ENCODE measurements around the gene CPA1.

The CPA1 gene

DNA sequence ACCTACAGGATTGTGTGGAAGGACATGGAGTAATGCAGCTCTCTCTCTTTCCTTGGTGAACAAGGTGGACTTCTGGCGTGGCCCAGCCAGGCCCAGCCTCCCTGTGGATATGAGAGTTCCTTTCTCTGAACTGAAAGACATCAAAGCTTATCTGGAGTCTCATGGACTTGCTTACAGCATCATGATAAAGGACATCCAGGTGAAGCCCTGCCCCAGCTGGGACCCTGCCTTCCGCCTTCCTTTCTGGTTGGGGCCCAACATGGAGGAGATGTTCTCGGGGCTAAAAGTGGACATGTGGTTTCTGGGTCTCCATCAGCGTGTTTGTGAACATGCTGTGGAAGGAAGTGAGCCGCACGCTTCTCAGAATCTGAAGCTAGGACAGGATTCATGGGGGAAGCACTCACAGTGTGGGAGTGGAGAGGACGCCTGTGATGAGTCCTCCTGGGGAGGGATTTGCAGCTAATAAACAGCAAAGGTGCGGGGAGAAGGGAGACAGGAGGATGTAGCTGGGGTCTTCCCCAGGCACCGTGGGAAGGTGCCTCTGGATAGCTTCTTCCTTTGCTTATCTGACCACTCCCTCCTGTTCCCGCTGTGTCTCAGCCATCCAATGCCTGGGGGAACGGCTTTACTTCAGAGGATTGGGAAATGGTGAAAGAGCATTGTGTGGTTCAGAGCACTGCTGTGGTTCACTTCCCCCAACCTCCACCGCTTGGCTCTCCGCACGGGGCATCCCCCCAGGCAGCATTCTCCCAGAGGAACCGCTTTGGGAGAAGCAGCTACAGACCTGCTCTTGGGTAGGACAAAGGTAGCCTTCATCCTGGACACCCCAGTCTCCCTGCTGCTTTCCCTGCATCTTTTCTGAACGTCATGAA is 30.1 kb upstream of the CPA1 start:
- H3K27me3 Mint-ChIP-seq, result peaks cover 7% of the 10 kb centered on the region
- no peak overlapping the region for H3K4me3 Mint-ChIP-seq
- no peak overlapping the region for H3K27ac Mint-ChIP-seq
- H3K9me3 Mint-ChIP-seq, result no peaks in the 10 kb centered on the region
- CTCF ChIA-PET, result no interaction called here
- no peak for DNase-seq
- no peaks in the 10 kb centered on the region for H3K36me3 Mint-ChIP-seq
- peaks cover 3% of the 10 kb centered on the region for H3K4me1 Mint-ChIP-seq

DNA sequence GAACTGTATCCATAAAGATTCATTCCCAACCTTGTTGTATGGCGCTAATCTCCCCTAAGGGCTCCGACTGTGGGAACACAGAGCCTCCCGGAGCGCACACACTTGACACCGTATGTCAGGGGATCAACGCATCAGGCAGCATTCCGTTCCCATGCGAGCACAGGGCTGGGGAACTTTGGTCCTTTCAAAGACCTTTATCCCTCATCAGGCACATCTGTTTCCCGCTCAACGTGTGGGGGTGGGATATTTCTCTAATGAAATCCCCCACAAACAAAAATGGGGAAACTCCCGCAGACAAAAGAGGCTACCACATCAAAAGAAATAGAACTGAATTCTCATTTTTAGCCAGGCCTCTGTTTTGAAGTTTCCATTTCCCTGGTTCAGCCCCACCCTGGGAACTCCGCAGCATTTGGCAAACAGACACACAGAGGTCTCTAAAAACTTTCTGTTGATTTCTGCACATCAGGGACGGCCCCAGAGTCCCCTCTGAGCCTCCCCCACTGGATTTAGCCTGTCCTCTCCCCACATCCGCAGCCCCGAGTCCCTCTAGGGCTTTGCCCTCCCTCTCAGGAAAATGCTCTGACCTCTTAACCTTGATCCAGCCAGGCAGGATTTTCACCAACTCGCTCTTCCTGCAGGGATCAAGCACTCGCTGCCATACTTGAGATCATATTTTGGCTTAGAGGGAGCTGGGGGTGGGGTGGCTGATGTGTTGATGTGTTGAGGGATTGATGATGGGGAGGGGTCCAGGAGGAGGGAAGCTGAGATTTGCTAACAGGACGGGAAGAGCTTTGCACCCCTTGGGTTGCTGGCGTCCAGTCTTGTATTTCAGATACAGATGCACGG is 29.1 kb upstream of the CPA1 start:
- CTCF ChIA-PET, result no interaction called here
- H3K9me3 Mint-ChIP-seq, result no peaks in the 10 kb centered on the region
- H3K4me1 Mint-ChIP-seq, result peaks cover 3% of the 10 kb centered on the region
- H3K27me3 Mint-ChIP-seq, result peaks cover 7% of the 10 kb centered on the region
- no peaks in the 10 kb centered on the region for H3K36me3 Mint-ChIP-seq
- H3K27ac Mint-ChIP-seq, result no peak overlapping the region
- H3K4me3 Mint-ChIP-seq, result no peak overlapping the region
- no peak for DNase-seq

DNA sequence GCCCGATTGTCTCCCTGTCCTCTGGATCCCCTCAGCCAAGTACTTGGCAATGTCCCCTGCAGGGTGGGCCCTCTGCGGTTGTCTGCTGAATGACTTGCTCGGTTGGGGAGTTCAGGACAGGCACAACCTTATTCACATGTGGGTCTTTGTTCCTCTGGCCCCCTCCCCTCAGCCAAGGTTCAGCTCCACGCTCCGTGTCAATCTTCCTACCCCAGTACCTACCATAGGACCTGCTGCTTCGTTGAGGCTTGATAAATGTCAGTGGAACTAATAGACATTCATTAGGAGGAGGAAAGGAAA is 28.6 kb upstream of the CPA1 start:
- Mint-ChIP-seq H3K27me3 (peaks cover 7% of the 10 kb centered on the region), H3K36me3 (no peaks in the 10 kb centered on the region), H3K9me3 (no peaks in the 10 kb centered on the region), H3K27ac (no peak overlapping the region), H3K4me3 (no peak overlapping the region), H3K4me1 (peaks cover 3% of the 10 kb centered on the region)
- CTCF ChIA-PET, result no interaction called here
- no peak for DNase-seq

DNA sequence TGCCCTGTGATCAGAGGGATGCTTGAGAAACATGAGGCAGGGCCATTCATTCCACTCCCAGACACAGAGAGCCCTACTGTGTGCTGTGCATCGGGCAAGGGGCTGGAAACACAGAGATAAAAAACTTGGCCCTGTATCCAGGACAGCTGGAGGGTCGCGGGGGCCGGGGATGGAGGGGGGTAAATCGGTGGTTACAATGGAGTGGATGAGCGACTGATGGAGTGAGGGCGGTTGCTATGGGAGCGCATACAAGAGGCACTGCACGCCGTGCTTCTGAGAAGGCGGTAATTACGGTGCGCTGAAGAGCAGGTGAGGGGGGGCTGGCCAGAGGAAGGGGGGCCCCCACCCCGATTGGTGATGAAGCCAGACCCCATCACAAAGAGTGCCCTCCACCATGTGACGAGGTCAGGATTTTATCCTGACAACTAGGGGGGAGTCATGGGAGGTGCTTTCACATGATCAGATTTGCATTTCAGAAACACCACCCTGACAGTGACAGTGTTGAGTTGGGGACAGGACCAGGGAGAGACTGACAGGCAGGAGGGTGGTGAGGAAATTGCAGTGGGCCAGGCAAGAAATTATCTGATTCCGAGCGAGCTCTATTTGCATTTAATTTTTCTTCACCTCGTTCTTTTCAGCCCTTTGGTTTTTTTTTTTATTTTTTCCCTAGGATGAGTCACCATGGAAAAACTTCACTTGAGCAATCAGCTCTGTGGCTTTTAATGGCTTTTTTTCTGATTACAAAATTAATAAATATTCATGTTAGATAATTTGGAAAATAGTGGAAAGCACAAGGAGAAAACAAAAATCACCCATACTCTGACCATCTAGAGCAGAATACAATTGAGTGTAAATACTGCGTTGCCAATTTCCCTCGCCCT is 27.9 kb upstream of the CPA1 start:
- CTCF ChIA-PET, result interaction anchor here (0.6 kb wide), 1 partner anchor 31 kb away, joined by 3 read pairs; no protein-coding TSS in a partner anchor
- peaks cover 3% of the 10 kb centered on the region for H3K4me1 Mint-ChIP-seq
- no peaks in the 10 kb centered on the region for H3K36me3 Mint-ChIP-seq
- H3K27ac Mint-ChIP-seq, result no peak overlapping the region
- H3K4me3 Mint-ChIP-seq, result no peak overlapping the region
- peaks cover 7% of the 10 kb centered on the region for H3K27me3 Mint-ChIP-seq
- no peaks in the 10 kb centered on the region for H3K9me3 Mint-ChIP-seq
- DNase-seq, result no peak

DNA sequence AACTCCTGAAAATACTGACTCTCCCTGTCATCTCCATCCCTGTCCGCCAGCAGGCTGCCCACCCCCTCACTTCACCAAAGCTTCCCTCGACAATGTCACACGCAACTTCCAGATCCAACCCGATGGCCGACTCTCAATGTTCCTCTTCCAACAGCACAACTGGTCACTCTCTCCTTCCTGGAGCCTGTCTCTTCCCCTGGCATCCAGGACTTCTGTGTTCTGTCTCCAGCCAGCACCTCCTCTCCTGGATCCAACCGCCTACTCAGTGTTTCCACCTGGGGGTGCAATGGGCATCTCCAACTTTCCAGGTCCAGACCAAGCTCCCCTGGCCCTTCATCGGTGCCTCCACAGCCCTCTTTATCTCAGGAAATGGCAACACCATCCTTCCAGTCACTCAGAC is 27.1 kb upstream of the CPA1 start:
- Mint-ChIP-seq H3K36me3 (no peaks in the 10 kb centered on the region), H3K27ac (no peak overlapping the region), H3K4me3 (no peak overlapping the region), H3K9me3 (no peaks in the 10 kb centered on the region), H3K4me1 (peaks cover 3% of the 10 kb centered on the region), H3K27me3 (peaks cover 7% of the 10 kb centered on the region)
- DNase-seq, result no peak
- CTCF ChIA-PET, result no interaction called here

DNA sequence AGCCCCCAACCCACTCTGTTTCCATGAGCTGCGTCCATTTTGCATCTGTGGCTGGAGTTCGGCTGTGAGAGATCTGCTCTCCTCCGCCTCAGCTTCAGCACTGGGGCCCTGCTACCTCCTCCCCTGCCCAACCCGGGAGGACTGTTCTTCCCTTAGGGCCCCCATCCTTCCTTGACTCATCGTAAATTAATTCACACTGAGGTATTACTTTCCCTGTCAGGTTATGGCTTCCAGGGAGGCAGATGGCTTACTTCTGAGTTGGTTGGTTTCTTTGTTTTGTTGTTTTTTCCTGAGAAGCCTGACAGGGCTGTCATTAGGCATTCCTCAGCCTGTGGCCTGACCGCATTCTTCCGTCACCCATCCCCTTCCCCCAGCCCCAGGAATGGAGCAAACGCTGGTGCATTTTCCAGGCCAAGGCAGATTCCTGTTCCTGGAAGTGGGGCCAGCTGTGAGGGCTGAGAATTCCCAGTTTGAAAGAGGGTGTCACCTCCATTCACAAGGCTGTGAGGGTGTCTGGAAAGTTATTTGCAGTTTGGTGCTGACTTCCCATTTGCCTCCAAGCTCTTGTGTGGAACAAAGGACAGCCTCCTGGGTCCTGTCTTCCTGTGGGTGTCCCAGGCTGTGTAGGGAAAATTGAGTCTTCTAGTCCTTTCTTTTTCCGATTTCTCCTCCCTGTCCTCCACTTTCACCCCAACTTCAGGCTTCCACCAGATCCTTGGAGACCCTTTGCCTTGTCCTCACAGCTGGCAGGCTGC is 24.0 kb upstream of the CPA1 start:
- Mint-ChIP-seq H3K36me3 (no peaks in the 10 kb centered on the region), H3K4me3 (no peak overlapping the region), H3K9me3 (peaks cover 23% of the 10 kb centered on the region), H3K4me1 (peaks cover 2% of the 10 kb centered on the region), H3K27me3 (peaks cover 4% of the 10 kb centered on the region), H3K27ac (no peak overlapping the region)
- no peak for DNase-seq
- CTCF ChIA-PET, result no interaction called here

DNA sequence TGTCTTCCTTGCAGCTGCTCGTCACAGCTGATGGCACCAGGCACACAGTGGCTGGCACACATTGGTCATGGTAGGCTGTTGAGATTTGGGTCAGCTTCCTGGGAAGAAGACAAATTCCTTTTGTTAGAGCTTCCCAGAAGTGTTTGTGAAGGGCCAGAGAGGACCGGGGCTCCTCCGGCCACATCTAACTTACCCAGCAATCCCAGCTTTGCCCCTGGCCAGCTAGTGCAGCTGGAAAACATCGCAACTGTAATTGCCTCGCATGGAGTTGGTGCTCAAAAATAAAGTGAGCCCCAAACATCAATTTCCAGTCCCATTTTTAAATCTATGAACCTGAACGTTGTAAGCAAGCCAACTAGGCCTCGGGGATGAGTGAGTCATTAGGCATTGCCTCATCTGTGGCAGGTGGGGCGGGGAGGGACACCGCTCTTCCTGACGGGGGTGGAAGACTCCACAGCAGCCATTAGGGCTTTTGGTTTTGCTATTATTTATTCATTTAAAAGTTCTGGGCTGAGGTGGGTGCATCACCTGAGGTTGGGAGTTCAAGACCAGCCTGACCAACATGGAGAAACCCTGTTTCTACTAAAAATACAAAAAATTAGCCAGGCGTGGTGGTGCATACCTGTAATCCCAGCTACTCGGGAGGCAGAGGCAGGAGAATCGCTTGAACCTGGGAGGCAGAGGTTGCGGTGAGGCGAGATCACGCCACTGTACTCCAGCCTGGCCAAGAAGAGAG is 23.2 kb upstream of the CPA1 start:
- Mint-ChIP-seq H3K36me3 (no peaks in the 10 kb centered on the region), H3K4me3 (no peak overlapping the region), H3K9me3 (peaks cover 23% of the 10 kb centered on the region), H3K27me3 (no peaks in the 10 kb centered on the region), H3K27ac (no peak overlapping the region), H3K4me1 (no peaks in the 10 kb centered on the region)
- CTCF ChIA-PET, result no interaction called here
- DNase-seq, result no peak

DNA sequence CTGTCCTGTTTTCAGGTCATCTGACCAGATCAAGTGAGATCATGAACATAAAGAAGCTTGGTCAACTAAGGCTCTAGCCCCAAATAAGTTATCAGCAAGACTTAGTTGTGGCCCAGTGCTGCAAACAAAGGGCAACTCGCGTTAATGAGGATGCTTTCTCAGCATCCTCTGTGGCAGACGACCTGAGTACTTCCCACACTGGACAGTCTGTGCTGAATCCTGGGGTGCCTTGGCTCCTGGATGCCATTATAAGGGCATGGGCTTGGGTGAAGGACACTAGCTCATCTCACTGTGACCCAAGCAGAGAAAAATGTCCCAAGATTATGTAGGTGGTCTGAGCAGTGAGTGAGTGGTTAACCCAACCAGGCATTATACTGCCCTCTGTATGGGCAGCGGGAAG is 21.8 kb upstream of the CPA1 start:
- CTCF ChIA-PET, result no interaction called here
- no peak for DNase-seq

DNA sequence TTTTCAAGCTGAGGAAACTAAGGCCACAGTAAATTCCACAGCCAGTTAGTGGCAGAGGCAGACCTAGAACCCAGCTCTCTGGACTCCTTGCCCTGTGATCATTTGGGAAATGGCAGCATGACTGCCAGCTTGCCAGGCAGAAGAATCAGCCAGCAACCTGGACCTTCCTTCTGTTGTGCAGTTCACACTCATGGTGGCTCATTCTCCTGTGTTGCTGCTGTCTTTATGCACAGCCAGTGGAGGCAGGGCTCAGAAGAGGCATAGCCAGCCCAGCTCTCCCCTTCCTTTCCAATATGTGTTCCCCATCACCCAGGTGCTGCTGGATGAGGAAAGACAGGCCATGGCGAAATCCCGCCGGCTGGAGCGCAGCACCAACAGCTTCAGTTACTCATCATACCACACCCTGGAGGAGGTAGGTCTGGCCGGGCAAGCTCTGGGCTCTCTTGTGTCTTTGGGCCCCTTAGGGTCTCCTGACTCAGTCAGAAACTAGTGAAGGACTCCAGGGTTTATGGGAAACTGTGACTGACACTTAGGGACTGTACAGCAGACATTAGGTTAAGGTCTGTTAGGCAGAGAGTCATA is 20.9 kb upstream of the CPA1 start:
- no peak overlapping the region for H3K4me3 Mint-ChIP-seq
- H3K9me3 Mint-ChIP-seq, result peaks cover 23% of the 10 kb centered on the region
- no peaks in the 10 kb centered on the region for H3K4me1 Mint-ChIP-seq
- DNase-seq, result no peak
- no peak overlapping the region for H3K27ac Mint-ChIP-seq
- CTCF ChIA-PET, result no interaction called here
- no peaks in the 10 kb centered on the region for H3K36me3 Mint-ChIP-seq
- no peaks in the 10 kb centered on the region for H3K27me3 Mint-ChIP-seq

More for the DNA sequence above, 21.8 kb upstream of the CPA1 start:
- Mint-ChIP-seq H3K4me3 (no peak overlapping the region), H3K4me1 (no peaks in the 10 kb centered on the region), H3K36me3 (no peaks in the 10 kb centered on the region), H3K27ac (no peak overlapping the region), H3K27me3 (no peaks in the 10 kb centered on the region), H3K9me3 (peaks cover 23% of the 10 kb centered on the region)

DNA sequence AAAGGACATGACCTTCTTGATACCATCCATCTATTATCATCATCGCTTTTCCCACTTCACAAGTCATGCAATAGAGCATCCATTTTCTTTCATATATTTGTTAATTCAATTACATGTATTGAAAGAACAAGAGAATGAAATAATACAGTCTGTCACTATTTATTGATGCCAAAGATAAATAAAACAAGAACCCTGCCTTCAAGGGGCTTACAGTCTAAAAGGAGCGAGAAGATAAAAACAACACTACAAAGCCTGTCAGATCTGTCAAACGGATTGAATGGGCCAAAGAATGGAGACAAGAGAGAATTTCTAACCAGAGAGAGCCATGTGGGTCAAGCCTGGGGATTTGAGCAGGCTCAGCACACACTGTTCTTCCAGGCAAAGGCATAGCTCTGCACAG is 19.8 kb upstream of the CPA1 start:
- H3K36me3 Mint-ChIP-seq, result no peaks in the 10 kb centered on the region
- CTCF ChIA-PET, result no interaction called here
- H3K27ac Mint-ChIP-seq, result no peak overlapping the region
- no peak for DNase-seq
- H3K4me3 Mint-ChIP-seq, result no peak overlapping the region
- H3K27me3 Mint-ChIP-seq, result no peaks in the 10 kb centered on the region
- H3K4me1 Mint-ChIP-seq, result no peaks in the 10 kb centered on the region
- peaks cover 23% of the 10 kb centered on the region for H3K9me3 Mint-ChIP-seq

DNA sequence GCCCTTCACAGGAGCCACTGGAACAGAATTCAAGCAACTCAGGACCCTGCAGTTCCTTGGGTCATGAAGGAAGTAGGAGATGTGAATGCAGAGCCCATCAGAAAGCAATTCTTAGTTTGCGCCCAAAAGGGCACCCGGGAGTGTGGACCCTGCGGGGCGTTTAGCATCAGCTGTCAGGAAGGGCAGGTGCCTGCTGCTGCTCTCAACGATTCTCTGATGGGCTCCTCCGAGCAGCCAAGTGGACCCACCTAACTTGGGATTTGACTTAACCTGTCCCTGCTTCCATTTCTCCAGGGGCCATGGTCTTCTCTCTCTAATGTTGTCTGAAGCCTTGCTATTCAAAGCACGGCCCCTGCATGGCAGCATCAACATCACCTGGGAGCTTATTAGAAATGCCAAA is 18.6 kb upstream of the CPA1 start:
- no peak for DNase-seq
- Mint-ChIP-seq H3K4me1 (no peaks in the 10 kb centered on the region), H3K4me3 (no peak overlapping the region), H3K27me3 (no peaks in the 10 kb centered on the region), H3K36me3 (no peaks in the 10 kb centered on the region), H3K27ac (no peak overlapping the region), H3K9me3 (peaks cover 23% of the 10 kb centered on the region)
- CTCF ChIA-PET, result no interaction called here

DNA sequence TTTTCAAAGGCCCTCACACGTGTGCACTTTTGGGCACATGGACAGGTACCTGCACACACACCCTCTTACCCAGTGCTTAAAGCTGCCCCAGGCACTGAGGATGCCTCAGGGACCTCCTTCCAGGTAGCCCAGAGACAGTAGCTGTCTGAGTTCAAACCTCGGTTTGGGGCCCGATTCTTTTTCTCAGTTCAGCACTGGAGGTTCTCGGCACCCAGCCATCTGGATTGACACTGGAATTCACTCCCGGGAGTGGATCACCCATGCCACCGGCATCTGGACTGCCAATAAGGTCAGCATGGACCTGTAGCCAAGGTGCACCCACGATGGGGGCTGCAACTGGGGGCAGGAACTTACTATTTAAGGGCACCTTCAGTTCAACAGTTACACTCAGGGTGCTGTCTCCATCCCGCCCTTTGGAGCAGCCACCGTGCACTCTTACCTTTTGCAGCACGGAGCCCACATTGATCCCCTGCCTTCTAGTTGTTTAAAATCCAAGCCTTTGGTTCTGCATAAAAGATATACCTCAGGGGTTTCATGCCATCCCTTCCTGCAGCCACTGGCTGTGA is 18.0 kb upstream of the CPA1 start:
- no peaks in the 10 kb centered on the region for H3K36me3 Mint-ChIP-seq
- DNase-seq, result no peak
- CTCF ChIA-PET, result no interaction called here
- H3K4me1 Mint-ChIP-seq, result peaks cover 5% of the 10 kb centered on the region
- H3K27me3 Mint-ChIP-seq, result no peaks in the 10 kb centered on the region
- no peak overlapping the region for H3K4me3 Mint-ChIP-seq
- no peak overlapping the region for H3K27ac Mint-ChIP-seq
- H3K9me3 Mint-ChIP-seq, result peaks cover 23% of the 10 kb centered on the region
